HepG2 (cell line): ENCODE data around the gene HSP90AB1. TPM values are rescaled to one million over a fixed set of nuclear protein-coding genes. Genes with fewer than 3 reads are reported as not detected.

Experiments used
- ELF1 ChIP-seq: sonication (generic); formaldehyde crosslinking; IDR thresholded peaks from 2 replicates; pipeline ENCODE4 v1.4.0; 2020; ENCODE audit warnings: missing genetic modification reagents
- ETV5 ChIP-seq: IDR thresholded peaks from 2 replicates; pipeline ENCODE4 v1.6.1; 2018; ENCODE audit warnings: missing biosample characterization, missing genetic modification reagents, inconsistent platforms, borderline replicate concordance
- WIZ ChIP-seq: sonication (generic); formaldehyde crosslinking; IDR thresholded peaks from 2 replicates; pipeline ENCODE4 v1.5.1; 2020; ENCODE audit warnings: mild to moderate bottlenecking, missing genetic modification reagents
- ZMAT3 ChIP-seq: sonication (generic); formaldehyde crosslinking; conservative IDR thresholded peaks from 2 replicates; pipeline ENCODE4 v1.7.0; 2021; ENCODE audit warnings: missing genetic modification reagents
- ZNF530 ChIP-seq: sonication (generic); formaldehyde crosslinking; IDR thresholded peaks from 2 replicates; pipeline ENCODE4 v1.5.0; 2020; ENCODE audit warnings: low read depth, mild to moderate bottlenecking, missing genetic modification reagents
- ZNF546 ChIP-seq: sonication (generic); formaldehyde crosslinking; conservative IDR thresholded peaks from 2 replicates; pipeline ENCODE4 v1.8.1; 2023; ENCODE audit warnings: mild to moderate bottlenecking, missing genetic modification reagents
- ZNF549 ChIP-seq: sonication (generic); formaldehyde crosslinking; IDR thresholded peaks from 2 replicates; pipeline ENCODE4 v1.5.0; 2020; ENCODE audit warnings: missing genetic modification reagents
- ZNF713 ChIP-seq: sonication (generic); formaldehyde crosslinking; IDR thresholded peaks from 2 replicates; pipeline ENCODE4 v1.4.0; 2020; ENCODE audit warnings: mild to moderate bottlenecking, missing genetic modification reagents
- ZNF775 ChIP-seq: sonication (generic); formaldehyde crosslinking; IDR thresholded peaks from 2 replicates; pipeline ENCODE4 v1.4.0; 2020; ENCODE audit warnings: missing genetic modification reagents, mild to moderate bottlenecking, moderate library complexity, borderline replicate concordance
- polyA plus RNA-seq, 8 experiments: library from polyadenylated mRNA; depleted of rRNA in 3 of 8; stranded (reverse) in 7 of 8; unstranded in 1 of 8; fragments of >200 nt; fragmentation: Illumina TruSeq in 4 of 8; extraction: Trizol in 4 of 8; gene quantifications; 2 replicates each; pipeline versions ENCODE4 v1.2.1 to v1.2.3, GENCODE V29; 2011 to 2016; ENCODE audit warnings: low read depth in 4 of 8, missing spikeins in 1 of 8, mixed read lengths in 1 of 8; ENCODE audit not compliant: insufficient read depth in 1 of 8
- total RNA-seq, 5 experiments: library from RNA; depleted of rRNA; stranded (reverse); fragments of >200 nt; fragmentation: Illumina TruSeq; extraction: Trizol; gene quantifications; 2 replicates each; pipeline ENCODE4 v1.2.3, GENCODE V29; 2016; ENCODE audit warnings: low read depth in 1 of 5
- TF ChIP-seq, protein P1 (sequence below): sonication (generic); formaldehyde crosslinking; IDR thresholded peaks from 2 replicates; pipeline ENCODE4 v1.5.0; 2020; ENCODE audit warnings: mild to moderate bottlenecking, missing genetic modification reagents
- TF ChIP-seq, protein P2 (sequence below): sonication (generic); formaldehyde crosslinking; IDR thresholded peaks from 2 replicates; pipeline ENCODE4 v1.4.0; 2020; ENCODE audit warnings: missing genetic modification reagents, borderline replicate concordance
- TF ChIP-seq, protein P3 (sequence below): sonication (generic); formaldehyde crosslinking; IDR thresholded peaks from 2 replicates; pipeline ENCODE4 v1.4.0; 2020; ENCODE audit warnings: mild to moderate bottlenecking, missing genetic modification reagents, borderline replicate concordance
- TF ChIP-seq, protein P4 (sequence below): sonication (generic); formaldehyde crosslinking; IDR thresholded peaks from 2 replicates; pipeline ENCODE4 v1.4.0; 2020; ENCODE audit warnings: missing genetic modification reagents
- TF ChIP-seq, protein P5 (sequence below): sonication (generic); formaldehyde crosslinking; IDR thresholded peaks from 2 replicates; pipeline ENCODE4 v1.4.0; 2020; ENCODE audit warnings: missing genetic modification reagents, borderline replicate concordance

The HSP90AB1 gene
- total and polyA plus RNA-seq, 2 of the 13 experiments (the other 11 are each of a cell fraction or from before 2014, with no cell fraction given) = 1,325 to 1,472 TPM

DNA sequence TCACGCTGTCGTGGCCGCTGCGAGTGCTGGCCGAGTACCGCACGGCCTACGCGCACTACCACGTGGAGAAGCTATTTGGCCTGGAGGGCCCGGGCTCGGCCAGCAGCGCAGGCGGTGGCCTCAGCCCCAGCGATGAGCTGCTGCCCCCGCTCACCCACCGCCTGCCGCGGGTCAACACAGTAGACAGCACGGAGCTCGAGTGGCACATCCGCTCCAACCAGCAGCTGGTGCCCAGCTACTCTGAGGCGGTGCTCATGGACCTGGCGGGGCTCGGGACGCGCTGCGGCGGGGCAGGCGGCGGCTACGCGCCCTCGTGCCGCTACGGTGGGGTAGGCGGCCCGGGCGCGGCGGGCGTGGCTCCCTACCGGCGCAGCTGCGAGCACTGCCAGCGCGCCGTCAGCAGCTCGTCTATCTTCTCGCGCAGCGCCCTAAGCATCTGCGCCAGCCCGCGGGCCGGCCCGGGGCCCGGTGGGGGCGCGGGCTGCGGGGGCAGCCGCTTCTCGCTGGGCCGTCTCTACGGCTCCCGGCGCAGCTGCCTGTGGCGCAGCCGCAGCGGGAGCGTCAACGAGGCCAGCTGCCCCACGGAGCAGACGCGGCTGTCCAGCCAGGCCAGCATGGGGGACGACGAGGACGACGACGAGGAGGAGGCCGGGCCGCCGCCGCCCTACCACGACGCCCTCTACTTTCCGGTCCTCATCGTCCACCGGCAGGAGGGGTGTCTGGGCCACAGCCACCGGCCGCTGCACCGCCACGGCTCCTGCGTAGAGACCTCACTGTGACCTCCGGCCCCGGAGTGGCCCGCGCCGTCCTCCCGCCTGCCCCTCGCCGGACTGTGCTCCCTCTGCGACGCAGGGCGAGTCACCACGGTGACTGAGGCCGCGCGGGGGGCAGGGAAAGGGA is 29.1 kb downstream of the HSP90AB1 start (continued):
- TF ChIP-seq ZNF546 (CRISPR knock-in tag) (peak; percentile 78), ZNF775 (no peak), WIZ (no peak), ELF1 (CRISPR knock-in tag) (no peak), ZNF549 (CRISPR knock-in tag) (no peak), ZMAT3 (CRISPR knock-in tag) (no peak), ZNF713 (CRISPR knock-in tag) (no peak), ETV5 (CRISPR knock-in tag) (peak; percentile 23; the same call in 1 of the 2 replicates), ZNF530 (CRISPR knock-in tag) (no peak)
- TF ChIP-seq, protein P1, sequence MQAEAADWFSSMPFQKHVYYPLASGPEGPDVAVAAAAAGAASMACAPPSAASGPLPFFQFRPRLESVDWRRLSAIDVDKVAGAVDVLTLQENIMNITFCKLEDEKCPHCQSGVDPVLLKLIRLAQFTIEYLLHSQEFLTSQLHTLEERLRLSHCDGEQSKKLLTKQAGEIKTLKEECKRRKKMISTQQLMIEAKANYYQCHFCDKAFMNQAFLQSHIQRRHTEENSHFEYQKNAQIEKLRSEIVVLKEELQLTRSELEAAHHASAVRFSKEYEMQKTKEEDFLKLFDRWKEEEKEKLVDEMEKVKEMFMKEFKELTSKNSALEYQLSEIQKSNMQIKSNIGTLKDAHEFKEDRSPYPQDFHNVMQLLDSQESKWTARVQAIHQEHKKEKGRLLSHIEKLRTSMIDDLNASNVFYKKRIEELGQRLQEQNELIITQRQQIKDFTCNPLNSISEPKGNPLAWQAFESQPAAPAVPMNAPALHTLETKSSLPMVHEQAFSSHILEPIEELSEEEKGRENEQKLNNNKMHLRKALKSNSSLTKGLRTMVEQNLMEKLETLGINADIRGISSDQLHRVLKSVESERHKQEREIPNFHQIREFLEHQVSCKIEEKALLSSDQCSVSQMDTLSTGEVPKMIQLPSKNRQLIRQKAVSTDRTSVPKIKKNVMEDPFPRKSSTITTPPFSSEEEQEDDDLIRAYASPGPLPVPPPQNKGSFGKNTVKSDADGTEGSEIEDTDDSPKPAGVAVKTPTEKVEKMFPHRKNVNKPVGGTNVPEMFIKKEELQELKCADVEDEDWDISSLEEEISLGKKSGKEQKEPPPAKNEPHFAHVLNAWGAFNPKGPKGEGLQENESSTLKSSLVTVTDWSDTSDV (CRISPR knock-in tag) = no peak; the same call in 1 of the 2 replicates
- TF ChIP-seq, protein P2, sequence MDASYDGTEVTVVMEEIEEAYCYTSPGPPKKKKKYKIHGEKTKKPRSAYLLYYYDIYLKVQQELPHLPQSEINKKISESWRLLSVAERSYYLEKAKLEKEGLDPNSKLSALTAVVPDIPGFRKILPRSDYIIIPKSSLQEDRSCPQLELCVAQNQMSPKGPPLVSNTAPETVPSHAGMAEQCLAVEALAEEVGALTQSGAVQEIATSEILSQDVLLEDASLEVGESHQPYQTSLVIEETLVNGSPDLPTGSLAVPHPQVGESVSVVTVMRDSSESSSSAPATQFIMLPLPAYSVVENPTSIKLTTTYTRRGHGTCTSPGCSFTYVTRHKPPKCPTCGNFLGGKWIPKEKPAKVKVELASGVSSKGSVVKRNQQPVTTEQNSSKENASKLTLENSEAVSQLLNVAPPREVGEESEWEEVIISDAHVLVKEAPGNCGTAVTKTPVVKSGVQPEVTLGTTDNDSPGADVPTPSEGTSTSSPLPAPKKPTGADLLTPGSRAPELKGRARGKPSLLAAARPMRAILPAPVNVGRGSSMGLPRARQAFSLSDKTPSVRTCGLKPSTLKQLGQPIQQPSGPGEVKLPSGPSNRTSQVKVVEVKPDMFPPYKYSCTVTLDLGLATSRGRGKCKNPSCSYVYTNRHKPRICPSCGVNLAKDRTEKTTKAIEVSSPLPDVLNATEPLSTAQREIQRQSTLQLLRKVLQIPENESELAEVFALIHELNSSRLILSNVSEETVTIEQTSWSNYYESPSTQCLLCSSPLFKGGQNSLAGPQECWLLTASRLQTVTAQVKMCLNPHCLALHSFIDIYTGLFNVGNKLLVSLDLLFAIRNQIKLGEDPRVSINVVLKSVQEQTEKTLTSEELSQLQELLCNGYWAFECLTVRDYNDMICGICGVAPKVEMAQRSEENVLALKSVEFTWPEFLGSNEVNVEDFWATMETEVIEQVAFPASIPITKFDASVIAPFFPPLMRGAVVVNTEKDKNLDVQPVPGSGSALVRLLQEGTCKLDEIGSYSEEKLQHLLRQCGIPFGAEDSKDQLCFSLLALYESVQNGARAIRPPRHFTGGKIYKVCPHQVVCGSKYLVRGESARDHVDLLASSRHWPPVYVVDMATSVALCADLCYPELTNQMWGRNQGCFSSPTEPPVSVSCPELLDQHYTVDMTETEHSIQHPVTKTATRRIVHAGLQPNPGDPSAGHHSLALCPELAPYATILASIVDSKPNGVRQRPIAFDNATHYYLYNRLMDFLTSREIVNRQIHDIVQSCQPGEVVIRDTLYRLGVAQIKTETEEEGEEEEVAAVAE = no peak
- TF ChIP-seq, protein P3, sequence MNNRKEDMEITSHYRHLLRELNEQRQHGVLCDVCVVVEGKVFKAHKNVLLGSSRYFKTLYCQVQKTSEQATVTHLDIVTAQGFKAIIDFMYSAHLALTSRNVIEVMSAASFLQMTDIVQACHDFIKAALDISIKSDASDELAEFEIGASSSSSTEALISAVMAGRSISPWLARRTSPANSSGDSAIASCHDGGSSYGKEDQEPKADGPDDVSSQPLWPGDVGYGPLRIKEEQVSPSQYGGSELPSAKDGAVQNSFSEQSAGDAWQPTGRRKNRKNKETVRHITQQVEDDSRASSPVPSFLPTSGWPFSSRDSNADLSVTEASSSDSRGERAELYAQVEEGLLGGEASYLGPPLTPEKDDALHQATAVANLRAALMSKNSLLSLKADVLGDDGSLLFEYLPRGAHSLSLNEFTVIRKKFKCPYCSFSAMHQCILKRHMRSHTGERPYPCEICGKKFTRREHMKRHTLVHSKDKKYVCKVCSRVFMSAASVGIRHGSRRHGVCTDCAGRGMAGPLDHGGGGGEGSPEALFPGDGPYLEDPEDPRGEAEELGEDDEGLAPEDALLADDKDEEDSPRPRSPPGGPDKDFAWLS (CRISPR knock-in tag) = no peak
- TF ChIP-seq, protein P4, sequence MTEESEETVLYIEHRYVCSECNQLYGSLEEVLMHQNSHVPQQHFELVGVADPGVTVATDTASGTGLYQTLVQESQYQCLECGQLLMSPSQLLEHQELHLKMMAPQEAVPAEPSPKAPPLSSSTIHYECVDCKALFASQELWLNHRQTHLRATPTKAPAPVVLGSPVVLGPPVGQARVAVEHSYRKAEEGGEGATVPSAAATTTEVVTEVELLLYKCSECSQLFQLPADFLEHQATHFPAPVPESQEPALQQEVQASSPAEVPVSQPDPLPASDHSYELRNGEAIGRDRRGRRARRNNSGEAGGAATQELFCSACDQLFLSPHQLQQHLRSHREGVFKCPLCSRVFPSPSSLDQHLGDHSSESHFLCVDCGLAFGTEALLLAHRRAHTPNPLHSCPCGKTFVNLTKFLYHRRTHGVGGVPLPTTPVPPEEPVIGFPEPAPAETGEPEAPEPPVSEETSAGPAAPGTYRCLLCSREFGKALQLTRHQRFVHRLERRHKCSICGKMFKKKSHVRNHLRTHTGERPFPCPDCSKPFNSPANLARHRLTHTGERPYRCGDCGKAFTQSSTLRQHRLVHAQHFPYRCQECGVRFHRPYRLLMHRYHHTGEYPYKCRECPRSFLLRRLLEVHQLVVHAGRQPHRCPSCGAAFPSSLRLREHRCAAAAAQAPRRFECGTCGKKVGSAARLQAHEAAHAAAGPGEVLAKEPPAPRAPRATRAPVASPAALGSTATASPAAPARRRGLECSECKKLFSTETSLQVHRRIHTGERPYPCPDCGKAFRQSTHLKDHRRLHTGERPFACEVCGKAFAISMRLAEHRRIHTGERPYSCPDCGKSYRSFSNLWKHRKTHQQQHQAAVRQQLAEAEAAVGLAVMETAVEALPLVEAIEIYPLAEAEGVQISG (CRISPR knock-in tag) = 0 out of 2 replicates have a peak, but pooled peaks have one; percentile 18
- TF ChIP-seq, protein P5, sequence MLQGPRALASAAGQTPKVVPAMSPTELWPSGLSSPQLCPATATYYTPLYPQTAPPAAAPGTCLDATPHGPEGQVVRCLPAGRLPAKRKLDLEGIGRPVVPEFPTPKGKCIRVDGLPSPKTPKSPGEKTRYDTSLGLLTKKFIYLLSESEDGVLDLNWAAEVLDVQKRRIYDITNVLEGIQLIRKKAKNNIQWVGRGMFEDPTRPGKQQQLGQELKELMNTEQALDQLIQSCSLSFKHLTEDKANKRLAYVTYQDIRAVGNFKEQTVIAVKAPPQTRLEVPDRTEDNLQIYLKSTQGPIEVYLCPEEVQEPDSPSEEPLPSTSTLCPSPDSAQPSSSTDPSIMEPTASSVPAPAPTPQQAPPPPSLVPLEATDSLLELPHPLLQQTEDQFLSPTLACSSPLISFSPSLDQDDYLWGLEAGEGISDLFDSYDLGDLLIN (CRISPR knock-in tag) = no peak
